HG02870 (cell line): ENCODE results near the gene SSTR5.
"Not testable (repeated sequence)": the region's sequence is repeated elsewhere in the genome, so short reads cannot be mapped to it uniquely, and the experiment has no call there.

ENCODE experiments used
- ATAC-seq: cut with Tn5 transposase; IDR thresholded peaks from one replicate; pipeline ENCODE4 v1.9.1; 2021; ENCODE audit warnings: mild to moderate bottlenecking, moderate library complexity; ENCODE audit not compliant: unreplicated experiment

Gene SSTR5

DNA sequence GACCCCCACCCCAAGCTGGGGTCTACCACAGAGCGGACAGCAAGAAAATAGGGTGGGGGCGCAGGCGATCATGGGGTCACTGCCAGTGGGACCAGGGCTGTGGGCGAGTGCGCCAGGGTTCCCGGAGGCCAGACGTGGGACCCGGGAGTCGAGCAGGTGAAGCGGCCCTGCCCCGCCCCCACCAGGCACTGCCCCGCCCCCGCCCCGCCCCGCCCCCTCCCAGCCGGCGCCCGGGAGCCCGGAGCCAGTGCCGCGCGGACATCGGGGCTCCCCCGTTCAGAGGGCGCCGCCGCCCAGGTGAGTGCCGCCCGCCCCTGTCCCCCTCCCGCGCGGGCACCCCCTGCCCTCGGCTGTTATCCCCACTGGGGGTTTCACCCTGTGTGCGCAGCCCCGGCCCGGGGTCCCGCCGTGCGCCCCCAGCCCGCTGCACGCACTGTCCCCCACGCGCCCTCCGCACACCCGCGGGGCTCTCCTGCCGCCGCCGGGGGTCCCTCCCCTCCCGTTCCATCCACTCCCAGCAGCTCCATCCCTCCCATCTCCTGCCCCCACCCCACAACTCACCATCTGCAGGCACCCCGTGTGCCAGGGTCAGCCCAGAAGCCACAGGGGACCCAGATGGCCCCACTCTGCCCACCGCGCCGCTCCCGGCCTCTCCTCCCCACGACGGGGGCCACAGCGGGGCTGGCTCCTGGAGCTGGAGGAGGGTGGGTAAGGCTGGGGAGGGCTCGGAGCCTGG is at the start of gene SSTR5:
Gene SSTR5 (plus strand): TSS at position 222 of the 736 bp plus-strand sequence. CDS start 6,122 bp downstream, outside the sequence.
- no peak for ATAC-seq

DNA sequence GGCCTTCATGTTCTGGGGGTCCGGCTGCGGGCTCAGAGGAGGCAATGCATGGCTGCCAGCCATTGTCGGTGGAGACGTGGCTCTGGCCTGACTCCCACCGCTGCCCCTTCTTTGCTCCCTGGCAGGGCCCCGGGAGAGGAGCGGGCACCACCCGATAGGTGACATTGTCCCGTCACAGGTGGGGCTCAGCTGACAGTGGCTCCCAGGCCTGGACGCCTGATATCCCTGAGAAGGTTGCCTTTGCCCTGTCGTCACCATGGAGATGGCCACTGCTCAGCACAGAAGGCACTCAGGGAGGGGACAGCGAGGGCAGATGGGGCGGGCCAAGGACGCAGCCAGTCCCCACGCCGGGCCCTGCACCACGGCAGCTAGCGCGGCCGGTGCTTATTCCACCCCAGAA is 48.4 kb upstream of the SSTR5 start:
- ATAC-seq: no peak

DNA sequence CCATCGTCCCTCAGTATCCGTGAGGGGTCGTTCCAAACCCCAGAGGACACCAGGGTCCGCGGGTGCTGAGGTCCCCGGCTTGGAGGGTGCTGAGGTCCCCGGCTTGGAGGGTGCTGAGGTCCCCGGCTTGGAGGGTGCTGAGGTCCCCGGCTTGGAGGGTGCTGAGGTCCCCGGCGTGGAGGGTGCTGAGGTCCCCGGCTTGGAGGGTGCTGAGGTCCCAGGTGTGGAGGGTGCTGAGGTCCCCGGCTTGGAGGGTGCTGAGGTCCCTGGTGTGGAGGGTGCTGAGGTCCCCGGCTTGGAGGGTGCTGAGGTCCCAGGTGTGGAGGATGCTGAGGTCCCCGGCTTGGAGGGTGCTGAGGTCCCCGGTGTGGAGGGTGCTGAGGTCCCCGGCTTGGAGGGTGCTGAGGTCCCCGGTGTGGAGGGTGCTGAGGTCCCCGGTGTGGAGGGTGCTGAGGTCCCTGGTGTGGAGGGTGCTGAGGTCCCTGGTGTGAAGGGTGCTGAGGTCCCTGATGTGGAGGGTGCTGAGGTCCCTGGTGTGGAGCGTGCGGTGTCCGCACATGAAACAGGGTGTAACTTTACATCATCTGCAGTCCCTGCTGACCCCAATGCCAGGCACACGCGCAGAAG is 47.3 kb upstream of the SSTR5 start:
- ATAC-seq: not testable (repeated sequence)

DNA sequence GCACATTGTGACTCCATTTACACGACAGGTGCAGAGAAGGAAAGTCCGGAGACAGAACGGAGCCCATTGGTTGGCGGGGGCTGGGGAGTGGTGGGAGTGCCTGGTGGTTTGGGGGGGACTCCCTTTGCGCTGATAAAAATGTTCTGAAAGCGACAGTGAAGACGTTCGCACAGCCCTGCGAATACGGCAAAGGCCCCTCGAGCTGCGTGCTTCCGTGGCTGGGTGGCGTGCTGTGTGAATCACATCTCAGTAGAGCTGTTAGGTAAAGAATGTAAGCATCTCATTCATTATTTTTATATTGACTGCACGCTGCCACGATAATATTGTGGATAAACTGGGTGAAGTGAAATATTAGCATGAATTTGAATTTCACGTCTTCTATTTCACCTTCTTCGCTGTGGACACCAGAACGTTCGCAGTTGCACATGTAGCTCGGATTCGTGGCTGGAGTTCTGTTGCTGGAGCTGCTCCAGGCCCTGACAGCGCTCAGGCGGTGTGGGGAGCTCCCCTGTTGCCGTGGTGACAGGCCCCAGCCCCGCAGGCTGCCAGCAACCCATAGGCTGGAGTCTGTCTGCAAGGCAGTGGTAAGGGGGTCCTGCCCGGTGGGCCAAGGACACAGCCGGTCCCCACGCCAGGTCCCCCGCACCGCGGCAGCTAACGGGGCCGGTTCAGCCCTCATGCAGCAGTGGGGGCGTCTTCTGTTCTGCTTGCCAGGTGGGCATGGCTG is 46.3 kb upstream of the SSTR5 start:
- ATAC-seq: no peak

DNA sequence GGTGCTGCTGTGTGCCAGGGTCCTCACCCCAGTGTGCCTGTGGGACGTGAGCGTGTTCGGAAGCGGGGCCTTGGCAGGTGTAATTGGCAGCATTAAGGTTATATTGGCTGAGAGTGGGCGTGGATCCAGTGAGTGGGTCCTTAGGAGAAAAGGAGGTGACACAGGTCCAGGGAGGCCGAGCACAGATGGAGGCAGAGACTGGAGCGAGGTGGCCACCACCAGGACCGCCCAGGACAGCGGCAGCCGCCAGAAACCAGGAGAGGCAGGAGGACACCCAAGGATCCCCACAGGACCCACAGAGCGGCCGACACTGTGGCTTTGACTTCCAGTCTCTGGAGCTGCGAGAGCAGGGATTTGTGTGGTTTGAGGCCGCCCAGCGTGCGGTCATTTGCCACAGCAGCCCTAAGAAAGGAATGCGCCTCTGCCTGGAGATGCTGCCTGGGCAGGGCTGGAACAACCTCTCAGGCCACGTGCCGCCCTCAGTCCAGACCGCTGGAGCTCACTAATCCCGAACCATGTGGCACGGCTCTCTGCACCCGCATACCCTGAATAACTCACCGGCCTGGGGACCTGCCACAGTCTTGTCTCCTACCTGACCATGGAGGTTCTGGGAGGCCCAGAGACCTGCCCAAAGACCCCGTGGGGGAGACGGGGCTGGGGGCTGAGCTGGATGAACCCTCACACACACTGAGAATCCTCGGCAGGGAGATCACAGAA is 45.6 kb upstream of the SSTR5 start:
- no peak for ATAC-seq

DNA sequence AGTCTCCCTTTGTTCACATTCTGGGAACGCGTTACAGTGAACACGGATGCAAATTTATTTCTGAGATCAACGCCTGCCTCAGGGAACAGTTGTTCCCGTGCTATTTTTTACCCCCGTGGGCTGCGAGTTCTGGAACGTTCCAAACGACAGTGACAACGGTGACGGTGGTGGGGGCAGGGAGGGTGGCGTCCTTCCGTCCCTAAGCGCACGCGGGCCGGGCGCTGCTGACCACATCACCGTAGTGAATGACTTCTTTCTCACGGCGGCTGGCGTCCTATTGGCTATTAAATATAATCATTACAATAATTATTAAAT is 45.1 kb upstream of the SSTR5 start:
- no peak for ATAC-seq

DNA sequence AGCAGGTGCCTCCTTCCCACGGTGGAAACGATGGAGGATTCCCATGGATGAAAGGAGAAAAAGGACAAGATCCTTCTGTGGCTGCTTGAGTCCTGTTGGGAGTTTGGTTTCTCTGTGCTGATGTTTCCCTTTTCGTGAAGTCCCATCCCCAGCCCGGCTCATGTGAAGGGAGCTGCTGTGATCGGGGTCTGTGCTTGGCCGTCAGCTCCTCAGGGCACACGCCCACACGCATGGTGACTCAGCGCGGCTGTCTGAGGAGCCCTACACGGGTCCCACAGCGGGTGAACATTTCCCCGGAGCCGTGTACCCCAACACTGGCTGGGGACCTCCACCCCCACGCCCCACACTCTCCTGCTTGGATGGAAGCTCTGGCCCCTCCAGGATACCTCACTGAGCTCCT is 44.5 kb upstream of the SSTR5 start:
- no peak for ATAC-seq

DNA sequence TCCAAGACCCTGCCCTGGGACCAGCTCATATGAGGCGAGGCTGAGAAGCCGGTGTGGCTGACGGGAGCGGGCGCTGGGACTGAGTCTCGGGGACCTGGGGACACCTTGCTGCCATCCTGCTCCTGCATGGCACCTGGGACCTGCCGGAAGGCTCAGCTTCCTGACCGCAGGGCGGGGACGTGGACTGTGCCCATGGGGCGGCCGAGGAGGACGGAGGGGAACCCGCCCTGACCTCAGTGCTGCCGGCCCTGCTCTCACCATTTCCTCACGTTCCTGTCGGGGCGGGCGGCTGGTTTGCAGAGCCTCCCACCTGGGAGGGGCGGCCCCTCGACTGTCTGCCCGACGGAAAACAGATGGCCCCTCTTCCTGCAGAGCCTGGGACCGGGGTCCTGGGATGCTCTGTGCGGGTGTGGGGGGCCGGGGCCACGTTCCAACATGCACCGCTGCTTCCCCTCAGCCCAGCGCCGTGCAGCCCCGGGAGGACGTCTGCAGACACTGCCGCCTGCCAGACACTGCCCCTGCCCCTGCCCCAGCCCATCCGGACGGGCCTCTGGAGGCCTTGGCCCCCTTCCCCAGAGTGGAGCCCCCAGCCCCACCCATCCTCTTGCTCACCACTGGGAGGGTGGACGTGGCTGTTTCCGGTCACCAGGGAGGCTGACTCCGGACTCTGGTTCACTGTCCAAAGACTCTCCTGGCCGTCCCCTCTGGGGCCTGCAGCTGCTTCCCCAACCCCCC is 43.9 kb upstream of the SSTR5 start:
- ATAC-seq: no peak

DNA sequence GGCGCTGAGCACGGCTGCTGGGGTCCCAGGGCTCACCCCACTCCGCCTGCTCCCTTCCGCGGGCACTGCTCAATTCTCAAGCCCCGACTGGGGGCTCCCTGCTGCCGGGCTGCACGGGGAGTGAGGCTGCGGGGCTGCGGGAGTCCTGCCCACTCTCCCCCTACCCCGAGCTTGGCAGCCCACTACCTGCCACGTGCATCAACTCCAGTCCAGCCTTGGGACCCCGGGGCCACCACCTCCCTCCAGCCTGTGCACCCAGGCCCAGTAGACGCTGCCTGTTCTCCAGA is 43.3 kb upstream of the SSTR5 start:
- ATAC-seq: no peak

DNA sequence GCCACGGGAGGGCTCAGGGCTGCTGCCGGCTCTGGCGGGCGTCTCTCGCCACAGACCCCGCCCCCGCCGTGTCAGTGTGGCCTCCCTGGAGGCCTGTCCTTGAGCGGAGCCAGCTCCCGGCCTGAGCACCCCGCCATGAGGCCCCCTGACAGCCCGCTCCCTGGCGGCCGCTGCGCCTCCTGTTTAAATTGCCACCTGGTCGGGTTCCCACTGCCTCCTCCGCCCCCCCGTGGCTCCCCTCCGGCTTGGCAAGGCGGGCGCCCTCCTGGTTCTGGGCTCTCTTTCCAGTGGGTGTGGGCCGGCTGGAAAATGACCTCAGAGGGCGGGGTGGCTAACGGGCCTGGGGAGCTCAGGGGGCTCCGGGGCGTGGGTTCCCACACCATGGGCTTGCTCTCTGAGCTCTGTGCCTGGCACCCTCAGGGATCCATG is 42.1 kb upstream of the SSTR5 start:
- no peak for ATAC-seq

DNA sequence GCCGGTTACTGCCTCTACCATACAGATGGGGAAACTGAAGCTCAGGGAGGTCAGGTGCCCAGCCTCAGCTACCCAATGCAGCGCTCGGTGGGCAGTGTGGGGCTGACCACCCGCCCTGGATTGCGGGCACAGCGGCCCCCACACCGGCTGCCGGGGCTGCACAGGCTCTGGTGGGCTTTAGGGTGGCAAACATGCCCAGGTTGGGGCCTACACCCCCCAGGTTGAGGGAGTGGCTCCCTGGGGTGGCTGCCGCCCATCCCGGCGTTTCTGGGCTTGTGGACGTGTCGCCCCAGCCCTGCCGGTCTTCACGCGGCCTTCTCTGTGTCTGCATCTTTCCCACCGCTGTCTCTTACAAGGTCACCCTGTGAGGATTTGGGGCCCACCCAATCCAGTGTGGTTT is 40.9 kb upstream of the SSTR5 start:
- ATAC-seq: no peak

DNA sequence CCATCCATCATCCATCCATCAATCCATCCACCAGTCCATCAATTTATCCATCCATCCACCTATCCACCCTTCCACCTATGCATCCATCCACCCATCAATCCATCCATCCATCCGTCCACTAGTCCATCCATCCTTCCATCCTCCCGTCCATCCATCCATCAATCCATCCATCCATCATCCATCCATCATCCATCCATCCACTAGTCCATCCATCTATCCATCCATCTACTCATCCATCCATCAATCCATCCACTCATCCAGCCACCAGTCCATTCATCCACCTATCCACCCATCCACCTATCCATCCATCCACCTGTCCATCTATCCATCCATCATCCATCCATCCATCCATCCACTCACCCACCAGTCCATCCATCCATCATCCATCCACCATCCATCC is 39.9 kb upstream of the SSTR5 start:
- no peak for ATAC-seq

DNA sequence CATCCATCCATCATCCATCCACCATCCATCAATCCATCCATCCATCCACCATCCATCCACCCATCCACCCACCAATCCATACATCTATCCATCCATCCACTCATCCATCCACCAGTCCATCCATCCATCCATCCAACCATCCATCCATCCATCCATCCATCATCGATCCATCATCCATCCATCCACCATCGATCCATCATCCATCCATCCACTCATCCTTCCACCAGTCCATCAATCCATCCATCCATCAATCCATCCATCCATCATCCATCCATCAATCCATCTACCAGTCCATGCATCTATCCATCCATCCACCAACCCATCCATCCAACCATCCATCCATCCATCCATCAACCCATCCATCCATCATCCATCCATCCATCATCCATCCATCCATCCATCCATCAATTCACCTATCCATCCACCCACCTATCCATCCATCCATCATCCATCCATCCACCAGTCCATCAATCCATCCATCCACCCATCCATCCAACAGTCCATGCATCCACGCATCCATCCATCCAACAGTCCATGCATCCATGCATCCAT is 39.3 kb upstream of the SSTR5 start:
- no peak for ATAC-seq

DNA sequence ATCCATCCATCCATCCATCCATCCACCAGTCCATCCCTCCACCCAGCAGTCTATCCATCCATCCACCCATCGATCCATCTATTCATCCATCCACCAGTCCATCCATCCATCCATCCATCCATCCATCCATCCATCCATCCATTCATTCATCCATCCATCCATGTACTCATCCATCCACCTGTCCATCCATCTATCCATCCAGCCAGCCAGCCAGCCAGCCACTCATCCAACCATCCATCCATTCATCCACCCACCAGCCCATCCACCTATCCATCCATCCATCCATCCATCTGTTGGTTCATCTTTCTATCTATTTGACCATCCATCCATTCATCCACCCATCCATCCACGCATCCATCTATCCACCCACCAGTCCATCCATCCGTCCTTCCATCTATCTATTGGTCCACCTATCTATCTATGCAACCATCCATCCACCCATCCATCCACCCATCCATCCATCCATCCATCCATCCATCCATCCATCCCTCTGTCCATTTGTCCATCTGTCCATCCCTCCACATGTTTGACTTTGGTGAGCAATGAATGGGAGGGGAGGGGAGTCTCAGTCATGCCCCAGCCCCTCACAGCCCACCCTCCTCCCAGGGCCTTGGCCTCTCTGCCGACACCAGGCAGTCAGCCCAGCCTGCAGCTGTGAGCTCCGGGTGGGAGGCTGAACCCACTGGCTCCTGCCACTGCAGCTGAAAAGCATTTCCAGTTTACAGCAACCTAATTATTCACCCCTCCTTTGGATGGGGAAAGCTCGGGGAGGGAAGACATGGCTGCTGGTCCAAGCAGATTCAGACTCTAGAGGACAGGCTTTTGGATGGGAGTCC is 38.1 kb upstream of the SSTR5 start:
- ATAC-seq: no peak

DNA sequence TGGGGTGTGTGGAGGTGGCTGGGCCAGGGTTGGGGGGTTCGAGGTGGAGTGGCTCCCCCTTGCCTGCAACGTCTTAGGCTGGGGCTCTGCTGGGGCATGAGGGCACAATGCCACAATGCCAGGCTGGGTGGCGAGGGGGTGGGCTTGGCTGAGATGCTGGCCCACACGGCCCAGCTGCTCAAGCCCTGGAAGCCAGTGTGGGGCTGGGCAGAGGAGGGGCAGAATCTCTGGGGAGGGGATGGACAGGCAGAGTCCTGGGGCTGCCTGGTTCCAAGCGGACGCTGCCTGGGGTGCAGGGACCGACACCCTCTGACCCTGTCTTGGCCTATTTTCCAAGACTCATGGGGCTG is 37.5 kb upstream of the SSTR5 start:
- ATAC-seq: no peak

DNA sequence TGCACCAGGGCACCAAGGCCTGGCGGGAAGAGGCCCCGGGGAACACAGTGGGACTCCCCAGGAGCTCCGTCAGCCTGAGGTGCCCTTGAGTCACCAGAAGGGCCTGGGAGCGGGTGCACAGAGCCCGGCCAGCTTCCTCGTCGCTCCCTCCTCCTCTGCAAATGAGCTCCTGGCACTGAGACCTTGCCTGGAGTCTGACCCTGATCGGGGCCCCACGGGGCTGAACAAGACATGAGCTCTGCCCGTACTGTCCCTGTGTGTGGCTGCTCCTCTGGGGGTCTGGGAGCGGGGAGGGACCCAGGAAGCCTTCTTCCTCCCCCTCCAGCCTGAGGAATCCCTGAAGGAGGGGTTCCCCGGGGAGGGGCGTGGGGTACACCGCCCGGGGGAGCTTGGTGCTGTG is 36.4 kb upstream of the SSTR5 start:
- ATAC-seq: no peak

DNA sequence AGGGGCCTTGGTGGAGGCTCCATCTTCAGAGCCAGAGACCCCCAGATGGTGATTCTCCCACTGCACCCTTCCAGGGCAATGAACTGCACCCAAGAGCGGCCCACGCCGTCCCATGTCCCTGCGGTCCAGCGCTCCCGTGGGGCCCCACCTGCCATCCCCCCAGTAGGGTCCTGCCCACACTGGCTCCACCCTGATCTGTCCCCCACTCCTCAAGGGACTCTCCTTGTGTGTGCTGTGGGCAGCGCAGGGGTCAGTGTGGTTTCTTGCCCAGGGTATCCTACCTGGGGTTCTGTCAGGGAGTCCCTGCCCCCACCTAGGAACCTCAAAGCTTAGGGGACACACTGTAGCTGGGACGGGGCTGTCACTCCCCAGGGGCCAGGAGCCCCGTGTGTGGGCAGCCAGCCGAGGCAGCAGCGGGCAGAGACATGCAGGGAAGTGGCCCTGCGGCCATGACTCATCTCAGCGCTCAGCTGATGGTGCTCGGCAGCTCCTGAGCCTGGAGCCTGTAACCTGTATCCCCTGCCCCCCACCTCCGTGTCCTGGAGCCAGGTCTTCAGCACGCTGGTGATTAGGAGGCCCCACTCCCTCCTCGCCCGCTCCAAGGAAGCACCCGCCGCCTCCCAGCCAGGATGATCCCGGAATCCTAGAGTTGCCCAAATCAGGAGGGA is 35.7 kb upstream of the SSTR5 start:
- ATAC-seq: no peak

DNA sequence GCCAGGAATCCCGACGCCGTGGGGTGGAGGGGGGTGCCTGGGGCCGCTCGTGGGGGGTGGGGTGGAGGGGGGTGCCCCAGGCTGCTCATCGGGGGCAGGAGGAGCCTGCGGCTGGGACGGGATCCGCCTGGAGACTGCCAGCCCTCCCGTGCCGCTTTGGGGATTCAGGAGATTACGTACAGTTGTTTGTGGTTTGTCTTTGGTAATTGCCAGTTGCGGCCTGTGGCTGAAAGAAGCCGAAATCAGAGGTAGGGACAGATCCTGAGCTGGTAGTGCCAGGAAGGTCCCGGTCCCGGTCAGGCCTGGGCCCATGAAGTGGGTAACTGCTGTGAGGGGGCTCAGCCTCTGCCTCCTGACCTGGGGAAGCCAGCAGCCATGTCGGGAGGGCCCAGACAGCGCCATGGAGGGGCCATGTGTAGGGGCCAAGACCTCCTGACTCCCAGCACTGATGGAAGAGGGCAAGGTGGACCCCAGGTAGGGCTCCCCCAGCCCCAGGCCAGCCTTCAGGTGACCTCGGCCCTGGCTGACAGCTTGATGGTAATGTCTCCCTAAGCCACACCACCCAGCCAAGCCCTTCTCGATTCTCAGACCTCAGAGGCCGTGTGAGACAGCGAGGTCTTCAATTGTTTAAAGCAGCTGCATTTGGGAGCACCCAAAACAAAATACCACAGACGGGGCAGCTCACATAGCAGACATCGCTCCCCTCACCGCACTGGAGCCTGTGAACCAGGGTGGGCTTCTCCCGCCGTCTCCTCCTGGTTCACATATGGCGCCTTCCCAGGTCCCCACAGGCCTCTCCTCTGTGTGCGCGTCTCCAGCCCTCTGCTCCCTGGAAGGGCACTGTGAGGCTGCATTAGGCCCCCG is 34.9 kb upstream of the SSTR5 start:
- ATAC-seq: no peak

DNA sequence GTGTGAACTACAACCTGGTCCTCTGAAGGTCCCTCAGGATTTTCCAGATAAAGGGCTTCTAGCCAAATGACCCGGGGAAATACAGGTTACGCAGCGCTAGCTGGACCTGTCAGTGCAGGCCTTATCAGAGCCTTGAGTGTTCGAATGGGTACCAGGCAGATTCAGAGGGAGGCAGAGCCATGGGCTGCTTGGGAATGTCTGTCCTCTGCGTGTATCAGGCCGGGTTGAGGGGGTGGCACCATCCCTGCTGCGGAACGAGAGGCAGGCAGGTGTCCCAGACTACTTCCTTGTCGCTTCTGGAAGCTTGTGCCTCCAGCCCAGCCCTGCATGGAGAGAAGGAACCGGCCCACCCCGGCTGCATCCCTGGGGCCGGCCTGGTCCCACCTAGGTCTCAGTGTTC is 33.6 kb upstream of the SSTR5 start:
- ATAC-seq: no peak
